Subcutaneous abdominal adipose tissue (tissue), 5 donors: ENCODE data around the gene CALCB.
"Not testable (repeated sequence)": the region's sequence is repeated elsewhere in the genome, so short reads cannot be mapped to it uniquely, and the experiment has no call there.

ENCODE experiments used
- H3K27ac ChIP-seq: one replicate; pipeline ENCODE4 v1.7.0; 2013; ENCODE audit warnings: low read depth, mild to moderate bottlenecking, inconsistent platforms, low read length, moderate library complexity
- H3K27me3 ChIP-seq, 5 donors: one replicate each; pipeline ENCODE4 v1.7.0; 2013; ENCODE audit warnings: low read length in 5 of 5, inconsistent platforms in 1 of 5; ENCODE audit not compliant: control insufficient read depth in 5 of 5, insufficient read depth in 4 of 5
- H3K36me3 ChIP-seq, 5 donors: one replicate each; pipeline ENCODE4 v1.7.0; 2013; ENCODE audit warnings: low read length in 5 of 5; ENCODE audit not compliant: control insufficient read depth in 5 of 5, insufficient read depth in 5 of 5
- H3K4me1 ChIP-seq, 5 donors: one replicate each; pipeline ENCODE4 v1.7.0; 2013; ENCODE audit warnings: low read length in 5 of 5, mild to moderate bottlenecking in 3 of 5, moderate library complexity in 1 of 5; ENCODE audit not compliant: control insufficient read depth in 5 of 5, insufficient read depth in 5 of 5
- H3K4me3 ChIP-seq, 5 donors: one replicate each; pipeline ENCODE4 v1.7.0; 2013; ENCODE audit warnings: low read length in 5 of 5, low read depth in 1 of 5
- H3K9ac ChIP-seq, 5 donors: one replicate each; pipeline ENCODE4 v1.7.0; 2013; ENCODE audit warnings: low read length in 5 of 5, mild to moderate bottlenecking in 4 of 5, moderate library complexity in 3 of 5
- H3K9me3 ChIP-seq, 5 donors: one replicate each; pipeline ENCODE4 v1.7.0; 2013; ENCODE audit warnings: low read length in 5 of 5; ENCODE audit not compliant: control insufficient read depth in 5 of 5
- donor health status: healthy.
- donor health status: healthy.
- donor health status: healthy.
- donor health status: healthy.
- donor health status: healthy.

Gene CALCB

GRCh38 chr11:15073361-15074205 lies at the start of gene CALCB:
Gene CALCB, plus strand, starts transcription at chr11:15073593. Its CDS starts 1,126 bp downstream, at chr11:15074719.
- peak within 1 kb of the TSS; percentile 17 to 51 (median 22) for H3K4me3 ChIP-seq
- H3K27me3 ChIP-seq = peaks cover 29 to 36% (median 33%) of the 10 kb centered on the region in 5 donors
- no peaks in the 10 kb centered on the region for H3K36me3 ChIP-seq
- peaks cover 0 to 9% (median 0%) of the 10 kb centered on the region in 5 donors for H3K9me3 ChIP-seq
- no peak within 1 kb of the TSS for H3K9ac ChIP-seq
- H3K4me1 ChIP-seq = peaks cover 0 to 20% (median 19%) of the 10 kb centered on the region in 5 donors
- no peak within 1 kb of the TSS for H3K27ac ChIP-seq

- Histone ChIP-seq H3K4me3 (no peak overlapping the region), H3K4me1 (no peaks in the 10 kb centered on the region), H3K9me3 (peaks cover 0 to 7% (median 3%) of the 10 kb centered on the region in 5 donors), H3K9ac (no peak overlapping the region), H3K36me3 (no peaks in the 10 kb centered on the region), H3K27me3 (no peaks in the 10 kb centered on the region), H3K27ac (no peak overlapping the region)
Measured at GRCh38 chr11:15027011-15027410, 46.4 kb upstream of the CALCB start.

GRCh38 chr11:15027956-15028355 lies 45.4 kb upstream of the CALCB start:
- H3K9ac ChIP-seq = no peak overlapping the region
- H3K27ac ChIP-seq = no peak overlapping the region
- no peaks in the 10 kb centered on the region for H3K27me3 ChIP-seq
- H3K9me3 ChIP-seq = peaks cover 0 to 4% (median 0%) of the 10 kb centered on the region in 5 donors
- H3K4me3 ChIP-seq = no peak overlapping the region
- no peaks in the 10 kb centered on the region for H3K36me3 ChIP-seq
- no peaks in the 10 kb centered on the region for H3K4me1 ChIP-seq

GRCh38 chr11:15028379-15028778 lies 45.0 kb upstream of the CALCB start:
- Histone ChIP-seq H3K36me3 (no peaks in the 10 kb centered on the region), H3K27me3 (no peaks in the 10 kb centered on the region), H3K4me3 (no peak overlapping the region), H3K4me1 (no peaks in the 10 kb centered on the region), H3K9ac (no peak overlapping the region), H3K27ac (no peak overlapping the region), H3K9me3 (peaks cover 0 to 4% (median 0%) of the 10 kb centered on the region in 5 donors)

- not testable (repeated sequence) for H3K4me3 ChIP-seq, H3K27ac ChIP-seq, H3K9ac ChIP-seq, H3K27me3 ChIP-seq, H3K4me1 ChIP-seq, H3K36me3 ChIP-seq, H3K9me3 ChIP-seq
Measured at GRCh38 chr11:15031945-15032344, 41.4 kb upstream of the CALCB start.

- Histone ChIP-seq H3K4me3 (no peak overlapping the region), H3K27ac (no peak overlapping the region), H3K9me3 (no peaks in the 10 kb centered on the region), H3K36me3 (no peaks in the 10 kb centered on the region), H3K27me3 (peaks cover 0 to 5% (median 0%) of the 10 kb centered on the region in 5 donors), H3K4me1 (no peaks in the 10 kb centered on the region), H3K9ac (no peak overlapping the region)
Measured at GRCh38 chr11:15034687-15035267, 38.6 kb upstream of the CALCB start.

GRCh38 chr11:15035283-15035682 lies 38.1 kb upstream of the CALCB start:
- no peak overlapping the region for H3K4me3 ChIP-seq
- H3K27me3 ChIP-seq = peaks cover 0 to 5% (median 0%) of the 10 kb centered on the region in 5 donors
- no peak overlapping the region for H3K9ac ChIP-seq
- no peaks in the 10 kb centered on the region for H3K9me3 ChIP-seq
- no peaks in the 10 kb centered on the region for H3K4me1 ChIP-seq
- H3K36me3 ChIP-seq = no peaks in the 10 kb centered on the region
- H3K27ac ChIP-seq = no peak overlapping the region

- peaks cover 0 to 5% (median 0%) of the 10 kb centered on the region in 5 donors for H3K27me3 ChIP-seq
- H3K36me3 ChIP-seq = no peaks in the 10 kb centered on the region
- H3K9ac ChIP-seq = no peak overlapping the region
- no peaks in the 10 kb centered on the region for H3K9me3 ChIP-seq
- H3K4me1 ChIP-seq = no peaks in the 10 kb centered on the region
- H3K4me3 ChIP-seq = no peak overlapping the region
- no peak overlapping the region for H3K27ac ChIP-seq
Measured at GRCh38 chr11:15038963-15039362, 34.4 kb upstream of the CALCB start.

- Histone ChIP-seq H3K9ac (no peak overlapping the region), H3K27me3 (no peaks in the 10 kb centered on the region), H3K27ac (no peak overlapping the region), H3K9me3 (peaks cover 0 to 6% (median 0%) of the 10 kb centered on the region in 5 donors), H3K4me1 (no peaks in the 10 kb centered on the region), H3K36me3 (no peaks in the 10 kb centered on the region), H3K4me3 (no peak overlapping the region)
Measured at GRCh38 chr11:15045209-15045608, 28.2 kb upstream of the CALCB start.

GRCh38 chr11:15045891-15046290 lies 27.5 kb upstream of the CALCB start:
- no peak overlapping the region for H3K4me3 ChIP-seq
- no peaks in the 10 kb centered on the region for H3K27me3 ChIP-seq
- H3K9me3 ChIP-seq = peaks cover 0 to 6% (median 0%) of the 10 kb centered on the region in 5 donors
- no peaks in the 10 kb centered on the region for H3K36me3 ChIP-seq
- no peaks in the 10 kb centered on the region for H3K4me1 ChIP-seq
- no peak overlapping the region for H3K27ac ChIP-seq
- no peak overlapping the region for H3K9ac ChIP-seq
